ENCODE data around the gene RCC2.

GRCh38 chr1:17480846-17481245 lies 41.4 kb upstream of the RCC2 start:
- TF ChIP-seq POLR2AphosphoS5 (IDR thresholded peaks at IDR 0.05), result no peak
- TF ChIP-seq POLR2A (IDR thresholded peaks at IDR 0.05), result no peak
